Measurements from ENCODE around the gene PDE4A.
"Not testable (repeated sequence)": the region's sequence is repeated elsewhere in the genome, so short reads cannot be mapped to it uniquely, and the experiment has no call there.

Gene PDE4A

DNA sequence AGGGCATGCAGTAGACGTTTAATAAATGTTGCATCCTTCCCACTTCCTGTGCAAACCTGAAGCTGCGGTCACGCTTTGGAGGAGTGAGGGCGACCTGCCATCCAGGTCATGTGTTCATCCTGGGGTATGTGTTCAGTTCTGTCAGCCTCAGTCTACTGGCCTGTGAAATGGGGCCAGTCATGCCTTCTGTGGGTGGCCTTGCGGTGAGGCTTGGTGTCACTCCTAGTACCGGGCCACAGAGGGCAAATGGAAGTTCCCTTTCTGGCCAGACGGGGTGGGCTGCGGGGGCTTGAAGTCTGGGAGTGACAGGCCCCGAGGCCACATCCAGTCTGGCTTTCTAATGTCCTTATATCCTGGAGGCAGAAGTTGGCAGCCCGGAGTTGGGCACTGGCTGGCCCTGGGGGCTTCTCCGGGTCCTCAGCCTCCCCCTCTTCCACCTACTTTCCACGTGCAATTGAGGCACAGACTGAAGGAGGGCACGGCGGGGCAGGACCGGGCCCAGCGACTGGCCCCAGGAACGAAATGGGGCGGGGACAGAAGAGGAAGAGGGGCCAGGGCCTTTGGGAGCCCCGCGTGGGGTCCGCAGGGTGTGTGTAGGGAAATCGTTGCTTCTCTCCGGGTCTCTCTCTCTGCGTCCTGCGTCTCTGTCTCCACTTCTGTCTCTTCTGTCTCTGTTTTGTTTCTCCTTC lies 11.1 kb downstream of the PDE4A start:
- H3K27ac Mint-ChIP-seq, result peak overlapping the region; percentile 95
- peak overlapping the region; percentile 81 for H3K4me3 Mint-ChIP-seq
- no peaks in the 10 kb centered on the region for H3K9me3 Mint-ChIP-seq
- H3K36me3 Mint-ChIP-seq, result peaks cover 55% of the 10 kb centered on the region
- peak; percentile 27 for ATAC-seq
- peak in 1 of 2 donors; percentile 80 for DNase-seq (ENCODE audit: low spot score in 2 of 2)
- peaks cover 83% of the 10 kb centered on the region for H3K4me1 Mint-ChIP-seq

DNA sequence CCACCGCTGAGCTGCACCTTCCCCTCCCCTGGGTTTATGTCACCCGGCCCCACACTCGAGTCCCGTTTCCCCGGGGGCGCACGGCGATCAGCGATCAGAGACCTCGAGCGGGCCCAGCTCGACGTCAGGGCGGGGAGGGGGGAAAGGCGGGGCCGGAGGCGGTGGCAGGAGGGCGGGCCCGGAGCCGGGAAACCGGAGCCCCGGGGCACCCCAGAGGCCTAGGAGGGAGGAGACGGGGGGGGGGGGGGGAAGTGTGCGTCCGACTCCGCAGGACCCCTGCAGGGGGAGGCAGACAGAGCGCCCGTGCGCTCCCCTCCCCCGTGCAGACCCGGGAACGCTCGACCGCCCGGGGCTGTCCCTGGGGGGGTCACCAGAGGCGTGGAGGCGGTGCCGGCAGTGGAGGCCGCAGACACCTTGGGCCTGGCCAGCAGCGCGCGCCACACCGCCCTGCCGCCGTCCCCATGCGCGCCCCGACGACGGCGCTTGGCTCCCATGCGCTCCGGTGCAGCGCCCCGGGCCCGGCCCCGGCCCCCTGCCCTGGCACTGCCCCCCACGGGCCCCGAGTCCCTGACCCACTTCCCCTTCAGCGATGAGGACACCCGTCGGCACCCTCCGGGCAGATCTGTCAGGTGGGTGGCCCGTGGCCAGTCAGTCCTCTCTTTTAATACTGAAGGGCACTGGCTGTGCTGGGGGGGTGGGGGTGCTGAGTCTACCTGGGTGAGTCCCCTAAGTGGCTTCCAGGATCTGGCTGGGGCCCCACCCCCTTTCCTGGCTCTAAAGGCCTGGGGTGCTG lies 11.8 kb downstream of the PDE4A start:
- Mint-ChIP-seq H3K9me3 (no peaks in the 10 kb centered on the region), H3K27ac (peak overlapping the region; percentile 95), H3K4me3 (peak overlapping the region; percentile 81), H3K4me1 (peaks cover 76% of the 10 kb centered on the region), H3K36me3 (peaks cover 59% of the 10 kb centered on the region)
- DNase-seq (ENCODE audit: low spot score in 2 of 2), result peak in 1 of 2 donors; percentile 78
- ATAC-seq, result peak; percentile 57

DNA sequence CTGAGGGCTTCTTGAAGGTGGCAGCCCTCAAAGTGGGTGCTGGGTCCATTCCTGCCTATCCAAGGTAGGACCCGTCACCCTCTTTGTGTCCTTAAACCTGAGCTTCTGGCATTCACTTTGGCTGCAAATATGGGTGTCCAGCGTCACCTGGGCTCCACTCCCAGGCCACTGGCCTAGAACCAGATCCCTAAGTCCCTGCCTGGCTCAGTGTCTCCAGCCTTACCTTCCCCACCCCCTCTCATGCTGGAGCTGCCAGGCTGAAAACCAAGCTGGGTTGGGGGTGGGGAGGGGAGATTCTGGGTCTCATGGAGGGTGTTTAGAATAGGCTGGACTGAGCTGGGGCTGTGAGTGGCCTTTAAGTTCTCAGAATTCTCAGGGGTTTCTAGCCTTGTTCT lies 12.4 kb downstream of the PDE4A start:
- Mint-ChIP-seq H3K4me3 (peak overlapping the region; percentile 81), H3K36me3 (peaks cover 65% of the 10 kb centered on the region), H3K4me1 (peaks cover 70% of the 10 kb centered on the region), H3K27ac (peak overlapping the region; percentile 88), H3K9me3 (no peaks in the 10 kb centered on the region)
- ATAC-seq (no peak), DNase-seq (ENCODE audit: low spot score in 2 of 2) (no peak)

GRCh38 chr19:10433131-10433536 lies 12.8 kb downstream of the PDE4A start:
- peak overlapping the region; percentile 88 for H3K27ac Mint-ChIP-seq
- H3K4me1 Mint-ChIP-seq, result peaks cover 66% of the 10 kb centered on the region
- H3K4me3 Mint-ChIP-seq, result peak overlapping the region; percentile 81
- peaks cover 66% of the 10 kb centered on the region for H3K36me3 Mint-ChIP-seq
- H3K9me3 Mint-ChIP-seq, result no peaks in the 10 kb centered on the region
- peak; percentile 62 for ATAC-seq
- DNase-seq (ENCODE audit: low spot score in 2 of 2), result no peak

DNA sequence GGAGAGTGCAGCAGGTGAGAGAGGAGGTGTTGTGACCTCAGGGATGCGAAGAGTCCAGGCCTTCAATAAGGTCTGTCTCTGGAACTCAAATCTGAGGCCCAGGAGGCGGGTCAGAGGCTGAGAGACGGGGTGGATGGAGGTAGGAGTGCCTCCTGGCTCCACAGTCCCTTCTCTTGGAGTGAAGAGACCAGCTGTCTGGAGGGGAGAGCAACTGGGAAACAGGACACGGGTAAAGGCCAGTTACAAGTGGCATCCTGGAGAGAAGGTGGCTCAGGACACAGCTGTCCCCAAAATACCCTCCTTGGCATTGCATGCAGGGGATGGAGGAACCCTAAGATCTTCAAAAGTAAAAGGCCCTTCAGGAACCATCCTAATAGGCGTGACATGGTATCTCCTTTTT lies 19.2 kb downstream of the PDE4A start:
- no peak for DNase-seq (ENCODE audit: low spot score in 2 of 2)
- Mint-ChIP-seq H3K4me1 (peaks cover 12% of the 10 kb centered on the region), H3K36me3 (peaks cover 67% of the 10 kb centered on the region), H3K27ac (peak overlapping the region; percentile 23), H3K4me3 (no peak overlapping the region), H3K9me3 (no peaks in the 10 kb centered on the region)
- ATAC-seq, result no peak

DNA sequence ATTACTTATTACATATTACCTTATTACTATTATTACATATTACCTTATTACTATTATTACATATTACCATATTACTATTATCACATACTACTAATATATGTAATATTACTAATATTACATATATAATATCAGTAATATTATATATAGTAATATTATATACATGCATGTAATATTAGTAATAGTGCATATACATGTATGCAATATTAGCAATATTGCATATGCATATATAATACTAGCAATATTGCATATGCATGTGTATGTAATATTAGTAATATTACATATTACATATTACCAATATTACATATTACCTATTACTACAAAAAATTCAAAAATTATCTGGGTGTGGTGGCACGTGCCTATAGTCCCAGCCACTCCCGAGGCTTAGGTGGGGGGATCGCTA lies 22.4 kb downstream of the PDE4A start:
- no peak for DNase-seq (ENCODE audit: low spot score in 2 of 2)
- ATAC-seq, result no peak
- no peak overlapping the region for H3K27ac Mint-ChIP-seq
- H3K4me3 Mint-ChIP-seq, result no peak overlapping the region
- H3K36me3 Mint-ChIP-seq, result peaks cover 80% of the 10 kb centered on the region
- no peaks in the 10 kb centered on the region for H3K9me3 Mint-ChIP-seq
- H3K4me1 Mint-ChIP-seq, result peaks cover 3% of the 10 kb centered on the region

DNA sequence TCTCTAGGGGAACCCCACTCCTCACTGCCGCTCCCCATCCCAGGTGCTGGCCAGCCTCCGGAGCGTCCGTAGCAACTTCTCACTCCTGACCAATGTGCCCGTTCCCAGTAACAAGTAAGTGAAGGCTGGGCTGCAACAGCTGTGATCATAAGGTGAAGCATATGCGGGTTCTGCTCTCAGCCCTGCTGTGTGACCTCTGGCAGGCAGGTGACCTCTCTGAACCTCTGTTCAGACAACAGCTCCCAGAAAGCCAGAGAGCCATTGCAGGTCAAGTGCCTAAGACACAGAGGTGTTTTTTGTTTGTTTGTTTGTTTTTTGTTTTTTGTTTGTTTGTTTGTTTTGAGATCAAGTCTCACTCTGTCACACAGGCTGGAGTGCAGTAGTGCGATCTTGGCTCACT lies 28.7 kb downstream of the PDE4A start:
- Mint-ChIP-seq H3K9me3 (no peaks in the 10 kb centered on the region), H3K36me3 (peaks cover 90% of the 10 kb centered on the region), H3K4me3 (no peak overlapping the region), H3K27ac (peak overlapping the region; percentile 63), H3K4me1 (peaks cover 28% of the 10 kb centered on the region)
- ATAC-seq (no peak), DNase-seq (ENCODE audit: low spot score in 2 of 2) (no peak)

GRCh38 chr19:10450191-10450852 lies 30.0 kb downstream of the PDE4A start:
- DNase-seq (ENCODE audit: low spot score in 2 of 2), result no peak
- peaks cover 28% of the 10 kb centered on the region for H3K4me1 Mint-ChIP-seq
- ATAC-seq, result no peak

GRCh38 chr19:10450853-10451609 lies 30.7 kb downstream of the PDE4A start:
- H3K4me3 Mint-ChIP-seq, result no peak overlapping the region
- H3K9me3 Mint-ChIP-seq, result no peaks in the 10 kb centered on the region
- ATAC-seq, result peak; percentile 48
- peaks cover 28% of the 10 kb centered on the region for H3K4me1 Mint-ChIP-seq
- peaks cover 87% of the 10 kb centered on the region for H3K36me3 Mint-ChIP-seq
- DNase-seq (ENCODE audit: low spot score in 2 of 2), result no peak
- peak overlapping the region; percentile 6 for H3K27ac Mint-ChIP-seq

More at GRCh38 chr19:10450191-10450852, 30.0 kb downstream of the PDE4A start:
- peak overlapping the region; percentile 9 for H3K27ac Mint-ChIP-seq
- H3K36me3 Mint-ChIP-seq, result peaks cover 87% of the 10 kb centered on the region
- H3K4me3 Mint-ChIP-seq, result no peak overlapping the region
- no peaks in the 10 kb centered on the region for H3K9me3 Mint-ChIP-seq

DNA sequence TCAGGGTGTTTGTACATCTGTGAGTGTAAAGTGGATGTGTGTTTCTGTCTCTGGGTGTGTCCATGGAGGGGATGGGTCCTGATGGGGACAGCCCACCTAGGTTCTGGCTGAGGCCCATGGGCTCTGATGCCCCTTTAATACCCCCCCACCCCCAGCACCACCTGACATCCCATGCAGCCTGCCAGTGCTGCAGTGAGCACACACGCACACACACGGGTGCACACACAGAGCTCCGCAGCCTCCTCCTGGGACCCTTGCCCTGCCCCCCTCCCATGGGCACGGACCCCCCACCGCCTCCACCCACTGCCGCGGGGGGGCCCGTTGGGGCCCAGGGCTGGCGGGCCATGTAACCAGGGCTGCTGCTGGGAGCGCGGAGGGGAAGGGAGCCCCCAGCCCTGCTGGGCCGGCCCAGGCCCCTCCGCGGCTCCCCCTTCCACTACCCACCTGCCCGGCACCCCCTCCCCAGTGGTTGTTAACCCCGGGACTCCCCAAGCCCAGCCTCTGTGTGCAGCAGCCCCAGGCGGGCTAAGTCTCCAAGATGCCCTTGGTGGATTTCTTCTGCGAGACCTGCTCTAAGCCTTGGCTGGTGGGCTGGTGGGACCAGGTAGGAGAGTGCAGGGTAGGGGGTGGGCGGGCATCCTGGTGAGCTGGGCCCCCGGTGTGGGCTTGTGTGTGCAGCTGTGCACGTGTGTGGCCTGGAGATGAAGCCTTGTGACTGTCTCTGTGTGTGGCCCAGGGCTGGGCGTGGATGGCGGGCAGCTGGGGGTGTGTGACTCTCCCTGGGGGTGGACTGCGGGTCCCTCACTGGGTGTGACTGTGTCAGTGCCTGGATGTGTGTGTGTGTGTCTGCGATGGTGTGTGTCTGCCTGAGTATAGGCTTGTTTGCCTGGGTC lies 32.6 kb downstream of the PDE4A start:
- Mint-ChIP-seq H3K27ac (peak overlapping the region; percentile 83), H3K9me3 (no peaks in the 10 kb centered on the region), H3K4me3 (no peak overlapping the region), H3K36me3 (peaks cover 83% of the 10 kb centered on the region), H3K4me1 (peaks cover 23% of the 10 kb centered on the region)
- ATAC-seq, result no peak
- no peak for DNase-seq (ENCODE audit: low spot score in 2 of 2)

DNA sequence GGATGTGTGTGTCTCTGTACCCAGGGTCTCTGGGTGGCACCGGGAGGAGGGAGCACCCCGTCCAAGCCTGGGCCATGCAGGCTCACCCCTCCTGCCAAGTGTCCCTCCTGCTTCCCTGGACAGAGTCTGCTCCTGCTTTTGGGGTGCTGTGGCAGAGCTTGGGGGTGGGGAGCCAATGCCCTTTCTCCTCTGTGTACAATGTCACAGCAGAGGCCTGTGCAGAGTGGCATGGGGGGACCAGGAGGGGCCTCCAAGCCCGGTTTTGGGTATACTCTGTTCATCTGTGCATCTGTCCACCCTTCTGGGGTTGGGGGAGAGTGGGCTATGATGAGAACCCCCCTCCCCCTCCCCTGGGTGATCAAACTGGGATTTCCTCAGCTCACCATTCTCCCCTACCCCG lies 33.5 kb downstream of the PDE4A start:
- H3K9me3 Mint-ChIP-seq, result no peaks in the 10 kb centered on the region
- no peak overlapping the region for H3K4me3 Mint-ChIP-seq
- H3K4me1 Mint-ChIP-seq, result peaks cover 22% of the 10 kb centered on the region
- no peak for ATAC-seq
- H3K27ac Mint-ChIP-seq, result peak overlapping the region; percentile 83
- DNase-seq (ENCODE audit: low spot score in 2 of 2), result no peak
- peaks cover 76% of the 10 kb centered on the region for H3K36me3 Mint-ChIP-seq

GRCh38 chr19:10454267-10454666 lies 33.9 kb downstream of the PDE4A start:
- no peak for ATAC-seq
- Mint-ChIP-seq H3K9me3 (no peaks in the 10 kb centered on the region), H3K36me3 (peaks cover 75% of the 10 kb centered on the region), H3K4me3 (no peak overlapping the region), H3K4me1 (peaks cover 22% of the 10 kb centered on the region), H3K27ac (no peak overlapping the region)
- DNase-seq (ENCODE audit: low spot score in 2 of 2), result no peak

DNA sequence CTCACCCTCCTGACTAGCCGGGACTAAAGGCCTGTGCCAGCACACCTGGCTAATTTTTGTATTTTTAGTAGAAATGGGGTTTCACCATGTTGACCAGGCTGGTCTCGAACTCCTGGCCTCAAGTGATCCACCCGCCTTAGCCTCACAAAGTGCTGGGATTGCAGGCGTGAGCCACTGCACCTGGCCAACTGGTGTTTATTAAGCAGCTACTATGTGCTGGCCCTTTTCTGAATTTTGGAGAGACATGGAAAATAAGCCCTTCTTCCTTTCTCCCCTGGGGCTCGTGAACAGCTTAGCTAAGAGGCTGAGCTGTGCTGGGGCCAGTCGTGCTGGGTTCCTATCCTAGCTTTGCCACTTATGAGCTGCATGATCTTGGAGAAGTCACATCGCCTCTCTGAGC lies 38.4 kb downstream of the PDE4A start:
- peaks cover 83% of the 10 kb centered on the region for H3K36me3 Mint-ChIP-seq
- not testable (repeated sequence) for H3K9me3 Mint-ChIP-seq; H3K4me3 Mint-ChIP-seq; ATAC-seq; H3K27ac Mint-ChIP-seq; DNase-seq (ENCODE audit: low spot score in 2 of 2)
- peaks cover 15% of the 10 kb centered on the region for H3K4me1 Mint-ChIP-seq

DNA sequence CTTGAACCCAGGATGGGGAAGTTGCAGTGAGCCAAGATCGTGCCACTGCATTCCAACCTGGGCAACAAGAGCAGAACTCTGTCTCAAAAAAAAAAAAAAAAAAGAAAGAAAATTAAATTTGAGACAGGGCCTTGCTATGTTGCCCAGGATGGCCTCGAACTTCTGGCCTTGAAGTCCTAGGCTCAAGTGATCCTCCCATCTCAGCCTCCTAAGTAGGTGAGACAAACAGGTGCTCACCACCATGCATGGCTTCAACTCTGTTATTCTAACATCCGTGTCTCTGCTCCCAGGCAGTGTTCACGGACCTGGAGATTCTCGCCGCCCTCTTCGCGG lies 40.3 kb downstream of the PDE4A start:
- H3K27ac Mint-ChIP-seq, result no peak overlapping the region
- H3K4me3 Mint-ChIP-seq, result no peak overlapping the region

More for the DNA sequence above, 40.3 kb downstream of the PDE4A start:
- H3K4me1 Mint-ChIP-seq, result peaks cover 15% of the 10 kb centered on the region
- H3K36me3 Mint-ChIP-seq, result peaks cover 88% of the 10 kb centered on the region
- H3K9me3 Mint-ChIP-seq, result no peaks in the 10 kb centered on the region
- ATAC-seq (no peak), DNase-seq (ENCODE audit: low spot score in 2 of 2) (no peak)

Measured in stimulated activated effector memory CD8-positive, alpha-beta T cell treated with anti-CD3 and anti-CD28 coated beads, Interleukin-12 subunit alpha, Interleukin-12 subunit beta, amount 100 ng/mL, for 72 hours (primary cell).